ELF-1 (cell line): ENCODE results near the gene UBTF.
"Not testable (repeated sequence)": the region's sequence is repeated elsewhere in the genome, so short reads cannot be mapped to it uniquely, and the experiment has no call there.

Experiments used
- DNase-seq: peaks from one replicate; pipeline ENCODE4 v3.0.0-alpha.2; 2016; ENCODE audit warnings: low read depth, low spot score

The UBTF gene

DNA sequence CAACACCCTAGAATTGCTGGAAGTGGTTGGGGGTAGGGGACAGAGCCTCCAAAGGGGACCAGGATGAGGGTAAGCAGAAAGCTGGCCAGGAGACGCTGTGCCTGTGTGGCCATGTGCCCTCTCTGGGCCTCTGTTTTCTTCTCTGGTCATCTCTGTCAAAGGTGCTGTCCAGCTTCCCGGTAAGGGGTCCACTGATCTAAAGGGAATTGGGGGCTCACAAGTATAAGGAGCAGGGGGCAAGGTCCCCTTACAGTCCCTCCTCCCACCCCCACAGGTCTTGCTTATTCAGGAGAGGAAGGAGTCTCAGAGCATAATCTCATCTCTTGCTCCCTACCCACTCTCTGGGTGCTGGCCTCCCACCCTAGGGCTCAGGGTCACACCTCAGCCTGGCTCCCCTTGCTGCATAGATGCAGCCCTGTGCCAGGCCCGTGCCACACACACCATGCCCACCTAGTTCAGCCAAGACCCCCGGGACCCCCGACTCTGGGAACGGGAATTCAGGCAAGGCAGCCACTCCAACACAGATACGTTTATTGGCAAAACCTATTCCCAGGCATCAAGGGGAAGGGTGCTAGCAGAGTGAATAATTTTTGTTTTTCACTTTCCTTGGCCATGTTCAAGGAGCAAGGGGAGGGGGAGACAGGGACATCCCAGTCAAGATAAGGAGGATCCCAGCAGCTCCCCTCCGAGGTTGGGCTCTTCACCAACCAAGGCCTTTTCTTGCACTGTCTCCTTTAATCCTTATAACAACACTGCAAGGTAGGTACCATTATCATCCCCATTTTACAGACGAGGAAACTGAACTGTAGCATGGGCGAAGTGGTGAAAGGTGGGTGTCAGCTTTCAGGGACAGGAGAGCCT lies 28.6 kb upstream of the UBTF start:
- no peak for DNase-seq

DNA sequence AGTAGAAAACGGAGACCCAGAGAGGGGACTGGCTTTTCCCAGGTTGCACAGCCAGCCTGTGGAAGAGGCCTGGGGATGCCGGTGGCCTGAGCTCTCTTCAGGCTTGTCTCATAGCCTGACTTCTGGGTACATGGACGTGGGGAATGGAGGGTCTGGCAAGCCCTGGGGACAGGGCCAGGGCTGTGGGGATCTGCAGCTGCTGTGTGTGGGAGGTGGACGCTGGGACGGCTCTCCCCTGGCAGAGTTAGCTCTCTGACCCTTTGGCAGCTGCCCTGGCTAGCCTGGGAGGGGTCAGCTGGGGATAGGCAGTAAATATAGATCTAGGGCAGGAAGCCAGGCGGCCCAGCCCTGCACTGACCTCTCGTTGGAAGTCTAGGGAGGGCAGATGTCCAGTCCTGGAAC lies 28.0 kb upstream of the UBTF start:
- DNase-seq, result no peak

DNA sequence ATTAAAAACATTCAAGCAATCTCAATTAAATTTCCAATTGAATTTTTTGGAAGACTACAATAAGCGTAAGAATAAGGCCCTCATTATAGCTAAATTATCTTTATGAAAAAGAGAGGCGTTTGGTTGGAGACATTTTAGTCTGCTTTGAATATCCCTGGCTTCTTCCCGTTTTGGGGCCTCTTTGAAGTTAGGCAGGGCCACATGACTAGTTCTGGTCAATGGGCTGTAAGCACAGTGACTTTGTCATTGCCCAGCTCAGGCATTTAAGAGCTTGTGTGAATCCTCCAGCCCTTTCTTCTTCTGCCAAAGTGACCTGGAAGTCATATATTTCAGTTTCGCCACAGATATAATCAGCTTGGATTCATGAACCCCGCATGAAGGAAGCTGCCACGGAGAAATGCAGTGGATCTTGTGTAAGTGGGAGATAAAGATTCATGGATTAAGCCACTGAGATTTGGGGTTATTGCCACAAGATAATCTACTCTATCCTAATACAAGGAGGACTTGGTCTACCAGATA lies 21.7 kb upstream of the UBTF start:
- DNase-seq, result no peak

DNA sequence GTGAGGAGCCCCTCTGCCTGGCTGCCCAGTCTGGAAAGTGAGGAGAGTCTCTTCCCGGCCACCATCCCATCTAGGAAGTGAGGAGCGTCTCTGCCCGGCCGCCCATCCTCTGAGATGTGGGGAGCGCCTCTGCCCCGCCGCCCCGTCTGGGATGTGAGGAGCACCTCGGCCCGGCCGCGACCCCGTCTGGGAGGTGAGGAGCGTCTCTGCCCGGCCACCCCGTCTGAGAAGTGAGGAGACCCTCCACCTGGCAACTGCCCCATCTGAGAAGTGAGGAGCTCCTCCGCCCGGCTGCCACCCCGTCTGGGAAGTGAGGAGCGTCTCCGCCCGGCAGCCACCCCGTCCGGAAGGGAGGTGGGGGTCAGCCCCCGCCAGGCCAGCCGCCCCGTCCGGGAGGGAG lies 18.4 kb upstream of the UBTF start:
- not testable (repeated sequence) for DNase-seq

DNA sequence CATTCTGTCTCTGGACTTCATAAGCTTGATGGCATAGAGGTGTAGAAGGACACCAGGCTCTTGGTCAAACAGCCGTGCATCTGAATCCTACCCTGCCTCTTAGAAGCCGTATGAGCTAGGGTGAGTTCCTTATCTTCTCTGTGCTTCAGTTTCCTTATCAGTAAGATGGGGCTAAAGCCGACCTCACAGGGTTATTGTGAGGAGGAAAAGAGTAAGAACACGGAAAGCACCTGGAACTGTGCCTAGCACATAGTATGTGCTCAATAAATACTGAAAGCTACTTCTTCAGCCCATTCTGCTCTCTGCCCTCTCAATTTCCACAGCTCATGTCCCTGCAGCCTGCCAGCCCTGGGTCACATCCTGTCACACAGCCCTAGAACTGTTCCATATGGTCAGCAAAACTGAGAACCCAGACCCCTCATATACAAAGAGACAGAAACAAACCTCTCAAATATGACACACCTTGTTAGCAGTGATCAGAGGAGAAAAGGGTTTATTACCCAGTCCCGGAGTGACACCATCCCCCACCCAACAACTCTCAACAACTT lies 17.0 kb upstream of the UBTF start:
- no peak for DNase-seq

DNA sequence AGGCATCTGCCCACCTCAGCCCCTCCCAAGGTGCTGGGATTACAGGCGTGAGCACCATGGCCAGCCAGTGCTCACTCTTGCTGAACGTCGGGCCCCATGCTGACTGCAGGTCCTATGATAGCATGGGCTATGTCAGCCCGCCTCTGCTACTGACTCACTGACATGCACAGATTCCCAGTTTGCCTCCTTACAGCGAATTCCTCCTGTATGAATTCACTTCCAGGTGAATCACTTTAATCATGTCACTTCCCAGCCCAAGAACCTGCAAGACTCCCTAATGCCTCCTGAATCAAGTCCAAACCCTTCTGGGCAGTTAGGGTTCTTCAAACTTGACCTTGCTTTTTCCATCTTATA lies 16.1 kb upstream of the UBTF start:
- no peak for DNase-seq

DNA sequence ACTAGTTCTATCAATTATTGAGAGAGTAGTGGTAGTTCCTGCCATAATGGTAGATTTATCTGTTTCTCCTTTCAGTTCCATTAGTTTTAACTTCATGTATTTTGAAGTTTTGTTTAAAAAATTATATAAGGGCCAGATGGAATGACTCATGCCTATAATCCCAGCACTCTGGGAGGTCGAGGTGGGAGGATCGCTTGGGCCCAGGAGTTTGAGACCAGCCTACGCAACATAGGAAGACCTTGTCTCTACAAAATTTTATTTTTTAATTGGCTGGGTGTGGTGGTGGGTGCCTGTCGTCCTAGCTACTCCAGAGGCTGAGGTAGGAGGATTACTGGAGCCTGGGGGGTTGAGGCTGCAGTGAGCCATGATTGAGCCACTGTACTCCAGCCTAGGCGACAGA lies 14.1 kb upstream of the UBTF start:
- DNase-seq, result no peak

DNA sequence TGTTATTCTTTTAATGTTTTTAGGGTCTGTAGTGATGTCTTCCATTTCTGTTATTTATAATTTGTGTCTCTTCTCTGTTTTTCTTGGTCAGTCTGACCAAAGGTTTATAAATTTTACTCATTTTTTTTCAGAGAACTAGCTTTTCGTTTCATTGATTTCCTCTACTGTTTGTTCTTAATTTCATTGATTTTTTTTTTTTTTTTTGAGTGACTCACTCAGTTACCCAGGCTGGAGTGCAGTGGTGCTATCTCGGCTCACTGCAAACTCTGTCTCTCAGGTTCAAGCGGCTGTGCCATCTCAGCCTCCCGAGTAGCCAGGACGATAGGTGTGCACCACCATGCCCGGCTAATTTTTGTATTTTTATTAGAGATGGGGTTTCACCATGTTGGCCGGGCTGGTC lies 12.6 kb upstream of the UBTF start:
- DNase-seq, result no peak

DNA sequence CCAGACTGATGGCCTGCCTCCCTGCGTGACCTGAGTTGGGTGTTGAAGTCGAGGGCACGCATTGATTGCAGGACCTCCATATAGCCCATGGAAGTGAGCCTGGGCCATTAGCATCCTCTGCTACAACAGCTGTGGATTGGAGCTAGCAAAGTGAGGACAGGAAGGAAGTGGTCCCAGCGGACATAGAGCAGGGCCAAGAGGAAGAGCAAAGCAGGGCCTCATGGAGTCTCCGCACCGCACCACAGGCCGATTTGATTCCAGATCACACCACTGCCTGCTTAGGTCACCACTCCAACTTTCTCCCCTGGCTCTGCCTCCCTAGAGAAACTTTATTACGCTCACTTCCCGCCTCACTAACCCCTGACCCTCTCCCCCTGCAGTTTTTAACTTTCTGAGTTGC lies 10.7 kb upstream of the UBTF start:
- no peak for DNase-seq

DNA sequence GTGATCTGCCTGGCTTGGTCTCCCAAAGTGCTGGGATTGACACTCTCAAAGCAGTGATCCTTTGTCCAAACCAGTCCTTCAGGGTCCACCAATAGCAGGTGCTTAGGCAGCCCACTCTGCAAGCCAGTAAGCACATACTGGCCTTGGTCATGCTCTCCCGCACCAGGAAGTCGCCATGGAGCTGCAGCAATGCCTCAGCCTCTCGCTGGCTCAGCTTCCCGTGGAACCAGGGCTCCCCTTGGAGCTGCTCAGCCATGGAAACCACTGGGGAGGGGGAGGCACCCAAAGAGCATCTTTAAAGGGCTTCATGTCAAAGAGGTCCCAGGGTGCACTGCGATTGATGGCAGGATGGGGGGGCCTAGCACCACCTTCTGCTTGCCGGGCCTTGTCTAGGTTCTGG lies 9.6 kb upstream of the UBTF start:
- no peak for DNase-seq

DNA sequence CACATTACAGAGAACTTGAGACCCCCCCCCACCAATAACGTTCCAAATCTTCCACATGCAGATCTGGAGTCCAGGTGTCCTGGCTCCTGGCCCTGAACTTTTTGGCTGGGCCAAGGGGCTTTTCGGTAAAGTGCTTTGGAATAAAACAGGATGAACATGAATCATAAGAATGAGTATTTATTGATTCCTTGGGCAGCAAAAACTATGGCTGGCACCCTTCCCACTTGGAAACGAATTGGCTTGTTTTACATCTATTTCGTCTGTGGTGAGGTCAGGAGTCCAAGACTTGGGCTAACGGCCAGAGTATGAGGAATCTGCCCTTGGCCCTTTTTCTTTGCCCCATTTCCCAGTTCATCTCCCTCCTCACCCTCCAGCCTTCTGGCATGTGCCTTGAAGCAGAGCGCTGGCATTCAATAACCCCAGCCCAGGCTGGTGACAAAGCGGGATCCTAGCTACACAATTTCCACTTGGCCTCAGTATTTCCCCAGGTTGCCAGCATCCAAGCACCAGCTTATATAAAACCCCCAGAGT lies 4.1 kb upstream of the UBTF start:
- no peak for DNase-seq

DNA sequence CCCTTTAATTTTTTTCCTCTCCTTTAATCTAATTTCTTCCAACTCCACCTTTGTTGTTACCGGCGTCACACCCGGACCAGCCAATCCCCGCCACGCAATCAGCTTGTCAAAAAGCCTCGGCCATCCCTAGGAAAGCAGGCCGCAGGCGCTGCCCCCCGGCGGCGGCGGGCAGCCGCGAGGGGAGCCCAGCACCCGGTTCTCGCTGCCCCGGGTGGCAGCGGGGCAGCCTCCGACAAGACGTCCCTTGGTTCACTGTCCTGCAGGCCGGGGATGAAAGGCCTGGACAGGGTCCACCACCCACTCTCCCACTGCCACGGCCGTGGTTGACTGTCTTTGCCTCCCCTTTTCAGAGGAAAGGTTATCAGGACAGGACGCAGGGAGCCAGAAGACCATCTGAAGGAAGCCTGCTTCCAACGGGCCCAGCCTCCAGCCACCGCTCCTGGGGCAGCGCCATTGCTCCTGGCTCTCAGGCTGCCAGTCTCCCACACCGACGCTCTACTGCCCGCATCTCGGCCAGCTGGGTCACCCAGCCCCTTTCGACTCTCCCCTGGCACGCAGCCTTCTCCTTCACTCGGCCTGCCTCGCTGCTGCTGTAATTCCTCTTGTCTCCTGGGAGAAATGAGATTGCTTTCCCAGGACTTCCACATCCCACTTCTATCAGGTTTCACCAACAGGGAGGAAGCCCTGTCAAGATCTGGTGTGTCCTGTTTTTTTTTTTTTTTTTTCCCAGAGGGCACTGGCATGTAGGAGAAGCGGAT lies 2.8 kb upstream of the UBTF start:
- DNase-seq, result peak; percentile 76

DNA sequence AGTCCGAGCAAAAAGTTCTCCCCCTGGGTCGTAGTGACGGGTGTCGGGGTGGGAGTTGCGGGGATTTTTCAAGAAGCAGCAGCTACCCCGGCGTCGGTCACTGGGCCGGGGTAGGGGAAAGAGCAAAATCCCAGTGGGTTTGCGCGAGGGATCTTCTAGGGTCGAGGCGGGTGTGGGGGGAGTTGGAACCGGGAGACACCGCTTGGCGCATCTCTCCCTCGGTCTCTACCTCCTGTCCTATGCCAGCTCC lies 2.3 kb upstream of the UBTF start:
- DNase-seq, result no peak

DNA sequence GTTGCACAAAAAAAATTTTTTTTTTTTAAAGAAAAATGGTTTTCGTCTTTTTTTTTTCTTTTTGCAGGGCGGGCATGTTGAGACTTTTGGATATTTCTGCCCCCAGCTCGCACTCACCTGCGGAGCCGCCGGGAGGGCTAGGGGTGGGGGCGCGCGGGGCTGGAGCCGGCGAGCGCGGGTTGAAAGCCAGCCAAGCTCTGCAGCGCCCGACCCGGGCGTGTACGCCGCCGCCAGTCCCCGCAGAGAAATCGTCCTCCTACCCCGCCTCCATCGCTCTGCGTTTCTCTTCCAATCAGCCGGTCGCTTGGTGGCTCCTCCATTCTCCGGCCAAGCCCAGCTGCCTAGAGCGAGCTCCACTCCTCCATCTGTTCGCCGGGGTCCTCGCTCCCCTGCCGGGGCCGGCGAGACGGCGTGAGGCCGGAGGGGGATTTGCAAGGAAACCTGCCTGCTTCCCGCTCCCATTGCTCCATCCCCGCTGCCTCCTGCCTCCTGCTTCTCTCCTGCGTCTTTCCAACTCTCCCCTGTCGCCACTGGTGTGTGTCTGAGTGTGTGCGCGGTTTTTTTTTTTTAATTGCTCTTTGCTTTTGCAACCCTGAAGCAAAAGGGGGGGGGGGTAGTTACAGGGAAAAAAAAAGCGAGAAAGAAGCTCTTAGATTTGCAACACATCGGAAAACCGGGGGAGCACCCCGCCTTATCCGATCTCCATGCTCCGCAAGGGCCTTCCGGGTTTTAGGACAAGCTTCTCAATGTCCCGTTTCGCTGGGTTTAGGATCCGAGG lies 1.8 kb upstream of the UBTF start:
- DNase-seq, result peak; percentile 84

DNA sequence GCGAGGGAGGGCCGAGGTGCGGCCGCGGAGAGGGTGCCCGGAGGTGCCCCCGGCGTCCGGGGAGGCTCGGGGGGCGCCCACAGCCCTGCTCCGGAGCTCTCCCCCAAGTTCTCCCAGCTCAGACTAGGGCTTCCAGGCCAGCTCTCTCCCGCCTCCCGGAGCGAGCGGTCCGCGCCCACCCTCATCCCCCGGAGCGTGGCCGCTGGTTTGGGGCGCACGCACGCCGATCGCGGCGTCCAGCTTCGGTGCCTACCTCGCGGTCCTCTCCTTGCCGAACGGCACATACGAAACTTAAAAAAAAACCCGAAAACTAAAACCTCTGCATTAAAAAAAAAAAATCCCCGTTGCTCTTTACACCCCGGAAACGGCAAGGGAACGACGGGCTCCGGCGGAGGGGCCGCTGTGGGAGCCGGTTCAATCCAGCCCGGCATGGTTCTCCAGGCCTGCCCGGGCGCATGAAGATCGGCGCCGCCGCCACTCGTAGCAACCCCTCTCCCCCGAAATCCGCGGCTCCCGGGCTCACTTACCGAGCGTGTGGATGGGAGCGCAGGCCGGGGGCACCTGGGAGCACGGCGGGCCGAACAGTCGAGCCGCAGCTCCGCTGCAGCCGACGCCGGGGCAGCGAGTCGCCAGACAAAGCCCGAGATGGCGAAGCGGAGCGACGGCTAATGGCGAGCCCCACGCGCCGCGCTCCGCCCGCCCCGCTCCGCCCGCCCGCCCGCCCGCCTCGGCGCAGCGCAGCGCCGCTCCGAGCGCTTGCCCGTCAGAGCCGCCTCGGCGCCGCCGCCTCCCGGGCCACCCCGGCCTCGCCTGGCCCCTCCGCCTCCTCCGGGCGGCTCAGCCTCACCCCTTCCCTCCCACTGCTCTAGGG lies 973 bp upstream of the UBTF start:
- DNase-seq, result peak; percentile 63

DNA sequence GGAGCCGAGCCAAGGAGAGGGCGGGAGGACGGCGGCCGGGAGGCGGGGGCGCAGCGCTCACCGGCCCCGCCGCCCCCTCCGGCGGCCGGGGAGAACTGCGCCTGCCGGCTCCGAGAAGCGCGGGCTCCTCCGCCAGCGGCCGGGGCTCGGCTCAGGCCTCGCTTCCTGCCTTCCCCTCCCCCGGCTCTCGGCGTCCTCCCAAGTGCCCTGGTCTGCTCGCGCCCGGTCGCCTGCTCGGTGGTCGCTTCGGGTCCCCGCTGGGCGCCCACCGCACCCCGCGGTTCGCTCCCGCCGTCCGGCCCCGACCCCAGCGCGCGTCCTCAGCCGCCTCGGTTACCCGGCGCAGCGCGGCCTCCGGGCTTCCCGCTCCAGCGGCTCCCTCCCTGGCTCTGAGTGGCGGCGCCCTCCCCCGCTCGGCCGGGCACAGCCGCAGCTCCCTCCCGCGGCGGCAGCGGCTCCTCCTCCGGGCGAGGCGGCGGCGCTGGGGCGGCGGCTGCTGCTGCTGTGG lies 313 bp downstream of the UBTF start:
- no peak for DNase-seq

DNA sequence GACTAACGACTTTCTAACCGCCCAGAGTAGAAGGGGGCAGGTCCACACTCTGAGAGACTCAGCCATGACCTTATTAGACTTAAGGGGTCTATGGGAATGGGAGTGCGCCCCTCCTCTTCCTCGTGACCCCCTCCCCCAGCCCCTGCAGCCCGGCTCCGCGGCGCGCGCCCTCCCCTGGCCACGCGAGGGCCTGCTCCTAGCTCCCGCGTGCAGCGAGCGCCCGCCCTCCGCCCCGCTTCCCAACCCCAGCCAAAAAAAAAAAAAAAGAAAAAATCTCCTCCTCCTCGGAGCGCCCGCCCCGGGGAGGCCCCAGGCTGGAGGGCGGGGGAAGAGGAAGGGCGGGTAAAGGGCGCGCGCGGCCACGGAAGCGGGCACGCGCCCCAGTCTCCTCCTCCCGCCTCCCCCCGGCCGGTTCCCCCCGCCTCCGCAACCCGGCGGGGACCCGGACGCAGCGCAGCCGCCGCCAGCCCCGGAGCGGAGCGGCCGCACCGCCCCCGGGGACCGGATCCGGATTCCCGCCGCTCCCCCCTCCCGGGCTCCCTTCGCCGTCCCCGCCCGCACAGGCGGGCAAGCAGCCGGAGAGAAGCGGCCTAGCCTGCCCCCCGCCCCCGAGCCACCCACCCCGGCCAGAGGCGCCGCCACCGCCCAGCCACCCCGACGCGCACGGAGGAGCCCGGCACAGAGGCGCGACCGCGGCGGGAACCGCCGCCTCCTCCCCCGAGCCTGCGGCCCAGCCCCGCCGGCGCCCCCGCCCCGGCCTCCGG lies 949 bp downstream of the UBTF start:
- peak; percentile 90 for DNase-seq

DNA sequence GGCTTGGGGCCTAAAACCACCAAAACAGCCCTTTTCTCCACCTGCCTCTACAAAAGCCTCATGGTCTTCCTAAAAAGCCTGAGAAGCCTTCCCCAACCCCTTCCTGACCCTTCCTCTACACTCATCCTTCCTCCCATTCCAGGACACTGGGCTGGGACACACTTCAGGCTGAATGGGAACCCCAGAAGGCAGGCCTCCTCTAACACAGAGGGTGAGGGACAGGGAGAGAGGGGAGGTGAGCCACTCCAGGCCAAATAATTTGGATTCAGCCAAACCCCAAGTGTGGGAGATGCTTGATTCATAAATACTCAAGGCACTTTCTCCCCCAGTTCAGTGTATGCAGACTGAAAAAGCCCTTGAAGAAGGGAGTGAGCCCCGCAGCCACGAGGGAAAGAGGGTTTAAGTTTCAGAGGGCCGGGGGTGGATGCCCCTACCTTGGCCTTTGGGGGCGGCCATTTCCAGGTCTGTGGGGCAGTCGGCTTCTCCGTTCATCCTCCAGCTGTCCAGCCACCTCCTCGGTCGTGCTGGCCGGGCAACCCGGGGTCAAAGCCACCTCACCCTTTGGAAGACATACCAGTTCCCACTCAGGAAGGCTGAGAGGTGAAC lies 1.6 kb downstream of the UBTF start:
- DNase-seq, result no peak

DNA sequence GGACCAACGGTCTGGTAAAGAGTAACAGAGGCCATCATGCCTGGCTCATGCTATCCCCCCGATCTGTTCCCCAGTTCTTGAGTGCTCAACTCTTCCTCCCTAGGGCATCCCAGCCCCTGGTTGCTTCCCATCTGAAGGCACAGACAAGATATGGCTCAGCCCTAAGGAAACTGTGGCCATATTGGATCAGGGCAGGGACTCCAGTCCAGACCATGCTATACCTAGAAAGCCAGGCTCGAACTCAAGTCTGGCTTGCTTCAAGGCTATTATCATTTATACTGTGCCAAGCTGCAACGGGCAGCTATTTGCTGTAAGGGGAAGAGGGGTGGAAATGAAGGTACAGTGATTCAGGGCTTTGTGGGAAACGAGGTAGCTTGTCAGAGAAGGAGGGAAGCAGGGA lies 2.8 kb downstream of the UBTF start:
- DNase-seq, result no peak

DNA sequence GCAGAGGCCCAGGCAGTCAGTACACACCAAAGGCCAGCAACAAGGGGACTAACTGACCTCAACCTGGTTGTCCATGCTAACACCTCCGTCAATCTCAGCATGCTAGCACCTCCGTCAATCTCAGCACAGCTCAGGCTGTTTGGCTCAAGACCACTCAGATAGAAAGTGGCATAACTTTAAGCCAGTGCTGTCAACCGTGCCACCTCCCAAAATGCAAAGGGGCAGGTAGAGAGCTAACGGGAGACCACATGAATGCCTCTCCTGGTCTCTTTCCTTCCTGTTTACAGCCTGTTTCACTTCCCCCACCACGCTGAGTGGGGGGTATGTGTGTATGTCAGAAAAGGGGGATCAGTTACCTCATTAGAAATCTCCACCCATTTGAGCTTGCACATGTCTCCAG lies 3.3 kb downstream of the UBTF start:
- no peak for DNase-seq
